Peyer's patch (tissue), 4 donors: Measurements from ENCODE around the gene KDM6B. TPM values are rescaled to one million over a fixed set of nuclear protein-coding genes. Genes with fewer than 3 reads are reported as not detected.

Source experiments
- DNase-seq, 3 donors: peaks; one replicate each; pipeline ENCODE4 v3.0.0-alpha.2; 2017 to 2019
- H3K27ac ChIP-seq, 4 donors: fragments of 200-600 bp; sonication (generic); one replicate each; pipeline ENCODE4 v1.5.1; 2016 to 2019
- H3K27me3 ChIP-seq, 2 donors: fragments of 200-600 bp; sonication (generic); one replicate each; pipeline ENCODE4 v1.5.1; 2019
- H3K36me3 ChIP-seq, 3 donors: fragments of 200-600 bp; sonication (generic); one replicate each; pipeline ENCODE4 v1.5.1; 2016 to 2019
- H3K4me1 ChIP-seq, 4 donors: fragments of 200-600 bp; sonication (generic); one replicate each; pipeline ENCODE4 v1.5.1; 2016 to 2019
- H3K4me3 ChIP-seq, 4 donors: fragments of 200-600 bp; sonication (generic); 1 replicate in 3 of 4; 2 replicates in 1 of 4; pipeline ENCODE4 v1.5.1; 2016 to 2019; ENCODE audit warnings: mild to moderate bottlenecking in 1 of 4
- H3K9me3 ChIP-seq, 4 donors: fragments of 200-600 bp; sonication (generic); one replicate each; pipeline ENCODE4 v1.5.1; 2016 to 2019; ENCODE audit warnings: mild to moderate bottlenecking in 1 of 4
- CTCF ChIP-seq, 6 experiments: fragments of 450-650 bp in 4 of 6; fragments of 200-600 bp in 2 of 6; sonication (generic) in 1 of 6; IDR thresholded peaks; one replicate each; pipeline ENCODE4 v1.5.1; 2017 to 2019; ENCODE audit warnings: antibody characterized with exemption in 6 of 6, mild to moderate bottlenecking in 3 of 6, moderate library complexity in 1 of 6
- POLR2A ChIP-seq, 2 donors: fragments of 450-650 bp; IDR thresholded peaks; one replicate each; pipeline ENCODE4 v1.5.1; 2017; ENCODE audit warnings: antibody characterized with exemption in 2 of 2, mild to moderate bottlenecking in 2 of 2, moderate library complexity in 2 of 2
- total RNA-seq, 4 donors: library from RNA; depleted of rRNA; stranded (reverse); fragments of >200 nt; gene quantifications; one replicate each; pipeline ENCODE4 v1.1.0, GENCODE V29; 2016

KDM6B gene
- total RNA-seq, 4 donors from 2014 or later = 32.1 to 45.6 (median 36.4) TPM

DNA sequence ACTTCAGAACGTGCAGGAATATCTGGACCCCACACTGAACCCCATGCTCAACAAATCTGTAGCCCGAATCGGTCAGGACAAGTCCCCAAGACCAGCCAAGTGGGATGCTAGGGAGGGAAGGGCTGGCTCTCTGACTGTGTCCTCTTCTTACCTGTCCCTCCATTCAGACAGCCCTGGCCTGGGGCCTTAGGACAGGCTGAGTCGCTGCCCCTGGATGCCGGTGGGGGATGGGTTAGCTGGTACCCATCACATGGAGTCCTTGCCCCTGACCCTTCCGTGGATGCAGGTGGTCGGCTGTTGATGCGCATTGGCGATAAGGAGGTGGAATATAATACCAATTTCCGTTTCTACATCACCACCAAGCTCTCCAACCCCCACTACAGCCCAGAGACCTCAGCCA is 16.0 kb upstream of the KDM6B start:
- Histone ChIP-seq H3K9me3 (no peaks in the 10 kb centered on the region), H3K27me3 (no peaks in the 10 kb centered on the region), H3K4me1 (no peaks in the 10 kb centered on the region), H3K27ac (no peak overlapping the region), H3K36me3 (no peaks in the 10 kb centered on the region), H3K4me3 (no peak overlapping the region)
- no peak for DNase-seq
- TF ChIP-seq POLR2A (IDR thresholded peaks at IDR 0.05) (no peak), CTCF (IDR thresholded peaks at IDR 0.05) (no peak)

DNA sequence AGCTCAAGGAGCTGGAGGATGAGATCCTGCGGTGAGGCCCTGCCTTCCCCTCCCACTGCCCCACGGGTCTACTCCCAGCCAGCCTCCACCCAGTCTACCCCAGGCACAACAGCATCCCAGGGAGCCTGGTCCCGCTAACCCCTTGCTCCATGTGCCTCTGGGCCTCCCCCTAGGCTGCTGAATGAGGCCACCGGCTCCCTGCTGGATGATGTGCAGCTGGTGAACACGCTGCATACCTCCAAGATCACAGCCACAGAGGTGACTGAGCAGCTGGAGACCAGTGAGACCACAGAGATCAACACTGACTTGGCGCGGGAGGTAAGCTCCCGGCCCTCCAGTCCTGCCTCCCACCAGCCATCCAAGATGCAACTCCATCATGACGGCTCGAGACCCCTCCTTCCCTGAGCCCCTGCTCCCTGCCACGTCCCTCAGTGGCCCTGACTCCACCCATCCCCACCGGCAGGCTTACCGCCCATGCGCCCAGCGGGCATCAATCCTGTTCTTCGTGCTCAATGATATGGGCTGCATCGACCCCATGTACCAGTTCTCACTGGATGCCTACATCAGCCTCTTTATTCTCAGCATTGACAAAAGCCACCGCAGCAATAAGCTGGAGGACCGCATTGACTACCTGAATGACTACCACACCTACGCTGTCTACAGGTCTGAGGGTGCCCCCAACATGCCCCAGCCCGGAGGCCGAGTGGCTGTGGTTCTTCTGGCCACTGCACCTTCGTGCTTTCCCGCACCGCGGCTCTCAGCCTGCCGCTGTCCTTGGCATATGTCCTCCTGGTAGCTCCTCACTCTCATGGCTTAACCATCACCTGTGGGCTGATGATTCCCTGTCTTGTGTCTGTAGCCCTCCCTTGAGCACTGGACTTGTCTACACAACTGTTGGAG is 15.0 kb upstream of the KDM6B start:
- TF ChIP-seq CTCF (IDR thresholded peaks at IDR 0.05) (no peak), POLR2A (IDR thresholded peaks at IDR 0.05) (no peak)
- Histone ChIP-seq H3K4me1 (no peaks in the 10 kb centered on the region), H3K36me3 (no peaks in the 10 kb centered on the region), H3K27ac (no peak overlapping the region), H3K9me3 (no peaks in the 10 kb centered on the region), H3K27me3 (no peaks in the 10 kb centered on the region), H3K4me3 (no peak overlapping the region)
- DNase-seq = no peak

DNA sequence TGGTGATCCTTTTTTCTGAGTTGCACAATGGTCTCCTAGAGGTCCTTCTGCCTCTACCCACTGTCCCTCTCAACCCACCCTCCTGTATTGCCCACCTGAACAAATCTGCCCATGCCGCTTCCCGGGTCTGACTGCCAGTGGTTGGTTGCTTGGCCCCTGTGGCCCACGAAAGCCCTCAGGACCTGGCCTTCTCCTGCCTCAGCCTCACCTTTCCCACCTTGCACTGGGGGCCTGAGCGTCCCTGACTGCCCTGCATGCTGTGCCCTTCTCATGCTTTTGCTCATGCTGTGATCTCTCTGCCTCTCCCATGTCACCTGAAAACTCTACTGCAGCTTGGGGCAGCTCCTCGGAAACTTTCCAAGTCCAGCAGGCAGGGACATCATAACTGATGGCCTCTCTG is 13.8 kb upstream of the KDM6B start:
- Histone ChIP-seq H3K27me3 (no peaks in the 10 kb centered on the region), H3K4me3 (no peak overlapping the region), H3K9me3 (no peaks in the 10 kb centered on the region), H3K36me3 (no peaks in the 10 kb centered on the region), H3K27ac (no peak overlapping the region), H3K4me1 (no peaks in the 10 kb centered on the region)
- DNase-seq = no peak
- TF ChIP-seq POLR2A (IDR thresholded peaks at IDR 0.05) (no peak), CTCF (IDR thresholded peaks at IDR 0.05) (no peak)

DNA sequence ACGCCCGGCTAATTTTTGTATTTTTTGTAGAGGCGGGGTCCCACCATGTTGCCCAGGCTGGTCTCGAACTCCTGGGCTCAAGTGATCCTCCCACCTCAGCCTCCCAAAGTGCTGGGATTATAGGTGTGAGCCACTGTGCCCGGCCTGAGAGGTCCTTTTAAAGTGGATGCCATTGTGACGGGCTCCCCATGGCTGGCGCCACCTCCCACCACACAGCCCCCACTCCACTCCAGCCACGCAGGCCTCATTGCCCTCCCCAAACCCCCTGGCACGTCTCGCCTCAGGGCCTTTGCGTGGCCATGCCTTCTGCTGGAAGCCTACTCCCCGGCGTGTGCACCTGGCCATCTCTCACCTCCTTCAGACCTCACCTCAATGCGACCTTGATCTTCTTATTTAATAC is 11.9 kb upstream of the KDM6B start:
- H3K4me3 ChIP-seq = no peak overlapping the region
- no peaks in the 10 kb centered on the region for H3K27me3 ChIP-seq
- no peaks in the 10 kb centered on the region for H3K9me3 ChIP-seq
- TF ChIP-seq POLR2A (IDR thresholded peaks at IDR 0.05) (no peak), CTCF (IDR thresholded peaks at IDR 0.05) (no peak)
- H3K4me1 ChIP-seq = no peaks in the 10 kb centered on the region
- no peak for DNase-seq
- no peaks in the 10 kb centered on the region for H3K36me3 ChIP-seq
- H3K27ac ChIP-seq = no peak overlapping the region

- Histone ChIP-seq H3K9me3 (no peaks in the 10 kb centered on the region), H3K4me1 (no peaks in the 10 kb centered on the region), H3K27ac (no peak overlapping the region), H3K4me3 (no peak overlapping the region), H3K36me3 (no peaks in the 10 kb centered on the region), H3K27me3 (no peaks in the 10 kb centered on the region)
- DNase-seq = no peak
- TF ChIP-seq CTCF (IDR thresholded peaks at IDR 0.05) (no peak), POLR2A (IDR thresholded peaks at IDR 0.05) (no peak)
Observed at GRCh38 chr17:7823581-7824001, 10.4 kb upstream of the KDM6B start.
